Ovary (tissue), 9 donors: ENCODE measurements around the gene CCAR1. TPM values are rescaled to one million over a fixed set of nuclear protein-coding genes. Genes with fewer than 3 reads are reported as not detected.

Experiments
- DNase-seq, 5 donors: peaks; one replicate each; pipeline ENCODE4 v3.0.0-alpha.2; 2019 to 2020
- H3K27ac ChIP-seq, 2 donors: fragments of 200-600 bp; one replicate each; pipeline versions ENCODE4 v1.5.1 to v1.8.0; 2019 to 2022
- H3K27me3 ChIP-seq: fragments of 200-600 bp; one replicate; pipeline ENCODE4 v1.8.0; 2022
- H3K36me3 ChIP-seq: fragments of 200-600 bp; sonication (generic); one replicate; pipeline ENCODE4 v1.5.1; 2019
- H3K4me1 ChIP-seq: one replicate; pipeline ENCODE4 v1.8.1; 2013; ENCODE audit warnings: mild to moderate bottlenecking, moderate library complexity; ENCODE audit not compliant: insufficient read depth
- H3K4me3 ChIP-seq: fragments of 200-600 bp; sonication (generic); one replicate; pipeline ENCODE4 v1.5.1; 2017
- H3K9me3 ChIP-seq, 2 donors: fragments of 200-600 bp in 1 of 2; sonication (generic) in 1 of 2; one replicate each; pipeline versions ENCODE4 v1.5.1 to v1.8.1; 2013 to 2019; ENCODE audit warnings: mild to moderate bottlenecking in 1 of 2, moderate library complexity in 1 of 2
- EP300 ChIP-seq: sonication (generic); formaldehyde crosslinking; IDR thresholded peaks from one replicate; pipeline ENCODE4 v1.6.1; 2017; ENCODE audit warnings: antibody characterized with exemption
- POLR2A ChIP-seq: fragments of 450-650 bp; IDR thresholded peaks from one replicate; pipeline ENCODE4 v1.6.1; 2017; ENCODE audit warnings: antibody characterized with exemption, mild to moderate bottlenecking, moderate library complexity
- WGBS, 3 donors: extraction: QIAGEN DNeasy Blood & Tissue Kit in 1 of 3; methylation state at CpG; one replicate each; pipeline versions ENCODE4 v1.1.5 to v1.1.7; 2013 to 2017; 5-methylcytosine and 5-hydroxymethylcytosine counted together
- intact Hi-C, 4 donors: fragments of 100-400 bp; cut with DNase I; formaldehyde crosslinking; loops; one replicate each; pipeline versions ENCODE4 v1.11.0 to v1.15.1; 2022 to 2023
- polyA plus RNA-seq, 2 donors: library from polyadenylated mRNA; stranded (reverse); fragments of 200-250 nt in 1 of 2; fragments of 350-450 nt in 1 of 2; fragmentation: Illumina TruSeq in 1 of 2; extraction: RNeasy Lipid Tissue Mini Kit (QIAGEN cat#74804) in 1 of 2; gene quantifications; one replicate each; pipeline ENCODE4 v1.2.3, GENCODE V29; 2013 to 2014
- total RNA-seq, 7 donors: library from RNA; depleted of rRNA in 2 of 7; stranded (reverse); fragments of >200 nt in 2 of 7; fragmentation: NEBNext Ultra II Directional in 3 of 7; extraction: Animal tissue kit (Norgen Biotek cat#: 25700) in 3 of 7; gene quantifications; one replicate each; pipeline versions ENCODE4 v1.1.0 to v1.2.4, GENCODE V29; 2016 to 2023
- TF ChIP-seq, protein P1 (sequence below), 3 donors: fragments of 450-650 bp in 2 of 3; fragments of 200-600 bp in 1 of 3; IDR thresholded peaks; one replicate each; pipeline versions ENCODE4 v1.5.1 to v1.8.0; 2016 to 2022; ENCODE audit warnings: antibody characterized with exemption in 3 of 3, mild to moderate bottlenecking in 1 of 3
- donor health status: DM: no; HTN: no; CAD: no; lungs with moderate emphysema.
- donor health status: DM: no; HTN: no; CAD: no.
- donor health status: Bipolar disorder and iron deficiency.
- donor health status: DM: yes; HTN: yes; CAD: no.
- donor health status: DM: no; HTN: no; CAD: no.
- donor health status: DM: yes; HTN: yes; CAD: no.

Gene CCAR1
- total and polyA plus RNA-seq, 9 donors, result 22.0 to 65.4 (median 50.9) TPM

- H3K36me3 ChIP-seq, result no peaks in the 10 kb centered on the region
- no peak for DNase-seq
- no peak overlapping the region for H3K4me3 ChIP-seq
- H3K4me1 ChIP-seq, result no peaks in the 10 kb centered on the region
- H3K9me3 ChIP-seq, result no peaks in the 10 kb centered on the region
- TF ChIP-seq POLR2A, result no peak
- TF ChIP-seq EP300, result no peak
- TF ChIP-seq, protein P1, sequence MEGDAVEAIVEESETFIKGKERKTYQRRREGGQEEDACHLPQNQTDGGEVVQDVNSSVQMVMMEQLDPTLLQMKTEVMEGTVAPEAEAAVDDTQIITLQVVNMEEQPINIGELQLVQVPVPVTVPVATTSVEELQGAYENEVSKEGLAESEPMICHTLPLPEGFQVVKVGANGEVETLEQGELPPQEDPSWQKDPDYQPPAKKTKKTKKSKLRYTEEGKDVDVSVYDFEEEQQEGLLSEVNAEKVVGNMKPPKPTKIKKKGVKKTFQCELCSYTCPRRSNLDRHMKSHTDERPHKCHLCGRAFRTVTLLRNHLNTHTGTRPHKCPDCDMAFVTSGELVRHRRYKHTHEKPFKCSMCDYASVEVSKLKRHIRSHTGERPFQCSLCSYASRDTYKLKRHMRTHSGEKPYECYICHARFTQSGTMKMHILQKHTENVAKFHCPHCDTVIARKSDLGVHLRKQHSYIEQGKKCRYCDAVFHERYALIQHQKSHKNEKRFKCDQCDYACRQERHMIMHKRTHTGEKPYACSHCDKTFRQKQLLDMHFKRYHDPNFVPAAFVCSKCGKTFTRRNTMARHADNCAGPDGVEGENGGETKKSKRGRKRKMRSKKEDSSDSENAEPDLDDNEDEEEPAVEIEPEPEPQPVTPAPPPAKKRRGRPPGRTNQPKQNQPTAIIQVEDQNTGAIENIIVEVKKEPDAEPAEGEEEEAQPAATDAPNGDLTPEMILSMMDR (IDR thresholded peaks at IDR 0.05), result no peak
- no peak overlapping the region for H3K27ac ChIP-seq
- no peaks in the 10 kb centered on the region for H3K27me3 ChIP-seq
- 89 to 95% (median 92%) methylated on average over 6 of the region's 6 CpGs for WGBS, 3 donors
- intact Hi-C loops, result no loop called here
Observed at GRCh38 chr10:68781613-68782574, 60.9 kb downstream of the CCAR1 start.

DNA sequence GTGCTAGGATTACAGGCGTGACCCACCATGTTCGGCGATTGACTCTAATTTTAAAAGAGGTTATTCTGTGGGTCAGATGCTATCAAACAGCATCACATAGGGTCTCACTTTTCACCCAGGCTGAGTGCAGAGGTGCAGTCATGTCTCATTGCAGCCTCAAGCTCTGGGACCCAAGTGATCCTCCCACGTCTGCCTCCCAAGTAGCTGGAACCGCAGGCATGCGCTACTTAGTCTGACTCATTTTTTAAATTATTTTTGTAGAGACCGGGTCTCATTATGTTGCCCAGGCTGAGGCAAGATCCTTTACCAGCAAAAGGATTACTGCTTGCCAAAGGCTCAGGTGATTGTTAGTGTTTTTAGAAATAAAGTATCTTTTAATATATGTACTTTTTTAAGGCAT is 63.4 kb downstream of the CCAR1 start:
- H3K27ac ChIP-seq, result no peak overlapping the region
- no peaks in the 10 kb centered on the region for H3K27me3 ChIP-seq
- H3K9me3 ChIP-seq, result no peaks in the 10 kb centered on the region
- H3K4me1 ChIP-seq, result no peaks in the 10 kb centered on the region
- no peak overlapping the region for H3K4me3 ChIP-seq
- no peak for TF ChIP-seq POLR2A
- TF ChIP-seq EP300, result no peak
- TF ChIP-seq, protein P1 (IDR thresholded peaks at IDR 0.05), result no peak
- no peaks in the 10 kb centered on the region for H3K36me3 ChIP-seq
- WGBS, 3 donors, result 73 to 84% (median 84%) methylated on average over 7 of the region's 7 CpGs
- intact Hi-C loops, result no loop called here
- no peak for DNase-seq

GRCh38 chr10:68787813-68788212 is 66.8 kb downstream of the CCAR1 start:
- DNase-seq, result no peak
- no peaks in the 10 kb centered on the region for H3K27me3 ChIP-seq
- no peaks in the 10 kb centered on the region for H3K4me1 ChIP-seq
- no peaks in the 10 kb centered on the region for H3K36me3 ChIP-seq
- H3K27ac ChIP-seq, result no peak overlapping the region
- 92 to 95% (median 94%) methylated on average over 3 of the region's 3 CpGs for WGBS, 3 donors
- TF ChIP-seq, protein P1 (IDR thresholded peaks at IDR 0.05), result no peak
- TF ChIP-seq POLR2A (no peak), EP300 (no peak)
- intact Hi-C loops, result no loop called here
- no peaks in the 10 kb centered on the region for H3K9me3 ChIP-seq
- no peak overlapping the region for H3K4me3 ChIP-seq

GRCh38 chr10:68790476-68790875 is 69.4 kb downstream of the CCAR1 start:
- intact Hi-C loops, result no loop called here
- H3K27ac ChIP-seq, result no peak overlapping the region
- DNase-seq, result no peak
- no peaks in the 10 kb centered on the region for H3K9me3 ChIP-seq
- no peaks in the 10 kb centered on the region for H3K4me1 ChIP-seq
- no peaks in the 10 kb centered on the region for H3K27me3 ChIP-seq
- 89 to 93% (median 92%) methylated on average over 10 of the region's 10 CpGs for WGBS, 3 donors
- TF ChIP-seq, protein P1 (IDR thresholded peaks at IDR 0.05), result no peak
- TF ChIP-seq EP300, result no peak
- TF ChIP-seq POLR2A, result no peak
- H3K36me3 ChIP-seq, result no peaks in the 10 kb centered on the region
- no peak overlapping the region for H3K4me3 ChIP-seq
